Germinal center (tissue), 1 donor: Measurements from ENCODE around the gene TH.
"Not testable (repeated sequence)": the region's sequence is repeated elsewhere in the genome, so short reads cannot be mapped to it uniquely, and the experiment has no call there.

ENCODE experiments used
- DNase-seq: peaks from one replicate; pipeline ENCODE4 v3.0.0; 2012; ENCODE audit warnings: mixed read lengths, low spot score

Gene TH

GRCh38 chr11:2178055-2178773, 6.6 kb upstream of the TH start:
- not testable (repeated sequence) for DNase-seq

GRCh38 chr11:2177076-2177475, 5.5 kb upstream of the TH start:
- DNase-seq: no peak

- DNase-seq: no peak
Observed at GRCh38 chr11:2176389-2176900, 4.8 kb upstream of the TH start.

DNA sequence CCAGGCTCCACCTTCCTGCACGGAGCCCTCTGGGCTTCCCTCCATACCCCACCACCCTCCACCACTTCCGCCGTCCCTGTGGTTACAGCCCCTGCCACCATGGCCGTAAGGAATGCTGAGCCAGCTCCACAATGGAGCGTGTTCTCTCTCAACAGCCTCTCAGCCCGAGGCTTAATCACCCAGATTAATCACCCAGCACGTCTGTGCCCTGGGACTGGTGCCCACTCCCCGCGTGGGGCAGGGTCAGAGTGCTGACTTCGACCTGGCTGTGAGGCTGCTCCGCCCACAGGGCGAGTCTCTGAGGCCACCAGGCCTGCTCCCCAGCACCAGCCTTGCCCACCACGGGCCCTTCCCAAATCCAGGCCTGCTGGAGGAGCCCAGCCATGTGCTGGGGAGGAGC, 4.0 kb upstream of the TH start:
- no peak for DNase-seq

GRCh38 chr11:2174361-2174760, 2.7 kb upstream of the TH start:
- no peak for DNase-seq

DNA sequence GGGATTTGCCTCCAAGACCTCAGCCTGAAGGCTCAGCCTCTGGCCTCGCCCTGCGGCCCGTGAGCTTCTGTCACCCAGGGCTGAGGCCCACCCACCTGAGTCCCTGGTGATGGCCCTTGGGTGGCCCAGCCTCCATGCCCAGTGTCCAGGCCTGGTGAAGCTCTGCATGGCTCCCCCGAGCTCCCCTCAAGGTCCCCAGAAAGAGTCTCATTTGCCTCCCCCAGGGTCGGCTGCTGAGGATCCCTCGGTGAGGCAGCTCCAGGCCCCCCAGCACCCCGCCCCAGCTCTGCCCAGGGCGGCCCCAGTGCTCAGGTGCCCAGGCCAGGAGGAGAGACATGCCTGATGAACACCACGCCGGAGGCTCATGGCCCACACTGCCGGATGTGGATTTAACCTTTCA, 2.1 kb upstream of the TH start:
- no peak for DNase-seq

DNA sequence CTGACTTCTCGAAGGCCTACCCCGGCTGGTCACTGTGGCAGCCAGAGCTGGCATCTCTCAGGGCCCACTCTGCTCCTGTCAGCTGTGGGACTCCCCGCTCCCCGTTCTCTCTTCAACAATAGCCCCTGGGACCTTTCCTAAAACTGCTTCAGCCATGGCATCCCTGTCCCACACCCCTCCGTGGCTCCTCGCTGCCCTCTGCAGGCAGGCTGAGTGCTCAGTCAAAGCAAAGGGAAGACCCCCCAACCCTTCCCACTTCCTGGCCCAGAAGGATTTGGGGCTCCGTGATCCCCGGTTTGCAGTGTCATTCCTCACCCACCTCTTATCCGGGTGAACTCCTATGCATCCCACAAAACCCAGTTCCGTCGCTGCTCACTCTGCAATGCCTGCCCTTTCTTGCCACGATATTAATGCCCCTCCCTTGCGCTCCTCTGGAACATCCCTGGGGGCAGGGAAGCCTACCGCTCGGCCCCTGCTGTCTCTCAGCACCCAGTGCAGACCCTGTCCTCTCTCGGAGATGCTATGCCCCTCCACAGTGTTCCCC, 1.6 kb upstream of the TH start:
- no peak for DNase-seq

DNA sequence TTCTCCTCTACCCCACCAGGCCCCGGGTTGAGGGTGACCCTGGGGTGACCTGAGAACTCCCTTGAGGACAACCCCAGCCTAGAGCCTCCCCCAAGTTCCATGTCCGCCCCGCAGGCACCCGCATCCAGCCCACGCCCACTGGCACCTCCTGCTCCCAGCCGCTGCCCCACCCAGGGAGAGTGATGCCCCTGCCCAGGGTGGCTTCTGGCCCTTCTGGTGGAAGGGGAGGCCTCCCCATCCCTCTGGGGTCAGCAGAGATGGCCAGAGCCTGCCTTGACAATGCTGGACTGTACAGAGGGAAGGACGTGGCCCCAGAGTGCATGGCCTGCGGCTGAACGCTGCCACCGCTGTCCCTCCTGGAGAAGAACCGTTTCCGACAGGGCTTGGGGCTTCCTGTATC, 1.1 kb upstream of the TH start:
- no peak for DNase-seq

- DNase-seq: no peak
Observed at GRCh38 chr11:2169626-2170570, 1.7 kb downstream of the TH start.

DNA sequence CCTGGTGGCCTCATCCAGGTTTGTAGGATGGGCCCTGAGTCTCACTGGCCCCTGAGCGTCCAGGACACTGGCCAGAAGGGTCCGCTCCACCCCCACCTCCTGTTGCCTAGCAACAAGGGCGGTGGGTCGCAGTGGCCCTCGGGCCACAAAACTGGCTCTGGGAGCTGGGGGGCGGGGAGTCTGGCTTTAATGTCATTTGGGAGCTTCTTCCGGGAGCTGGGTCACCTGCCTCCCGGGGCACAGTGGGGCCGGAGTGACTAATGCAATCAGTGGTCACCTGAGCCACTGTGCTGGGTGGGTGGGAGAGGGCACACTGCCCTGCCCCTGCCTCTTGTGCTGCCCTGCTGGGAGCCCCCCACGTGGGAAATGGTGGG, 2.6 kb downstream of the TH start:
- no peak for DNase-seq

GRCh38 chr11:2168286-2169004, 3.2 kb downstream of the TH start:
- DNase-seq: no peak

DNA sequence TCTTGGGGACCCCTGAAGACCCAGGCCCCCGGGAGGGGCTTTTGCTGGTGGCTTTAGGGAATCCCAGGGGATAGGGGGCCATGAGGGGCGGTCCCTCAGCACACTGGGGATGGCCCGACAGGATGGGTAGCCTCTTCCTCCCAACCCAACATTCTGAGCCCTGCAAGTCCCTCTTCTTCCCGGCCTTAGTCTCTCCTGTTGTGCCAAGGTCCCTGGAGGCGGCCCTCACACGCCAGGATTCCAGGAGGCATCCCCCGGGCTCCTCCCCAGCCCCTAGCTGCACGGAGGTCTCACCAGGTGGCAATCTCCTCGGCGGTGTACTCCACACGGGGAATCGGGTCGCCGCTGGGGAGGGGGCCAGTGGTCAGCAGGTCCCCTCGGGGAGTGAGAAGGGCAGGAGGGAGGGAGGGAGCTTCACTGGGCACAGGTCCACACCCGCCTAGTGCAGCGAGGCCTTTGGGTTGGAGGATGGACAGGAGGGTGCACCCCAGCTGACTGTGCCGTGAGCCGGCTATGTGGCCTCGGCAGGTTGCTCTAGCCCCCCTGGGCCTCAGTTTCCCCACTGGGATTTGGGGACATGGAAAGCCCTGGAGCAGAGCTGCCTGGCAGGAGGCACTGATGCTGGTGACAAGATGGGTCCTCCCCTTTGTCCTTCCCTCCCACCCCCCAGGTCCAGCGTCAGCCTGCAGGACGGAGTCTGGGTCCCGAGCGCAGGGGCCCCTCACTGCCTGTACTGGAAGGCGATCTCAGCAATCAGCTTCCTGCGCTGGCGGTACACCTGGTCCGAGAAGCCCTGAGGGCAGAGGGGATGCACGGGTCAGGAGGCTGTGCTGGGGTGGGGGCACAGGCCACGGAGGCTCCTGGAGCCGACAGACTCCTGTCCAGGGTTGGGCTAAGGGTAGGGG, 4.2 kb downstream of the TH start:
- DNase-seq: no peak

DNA sequence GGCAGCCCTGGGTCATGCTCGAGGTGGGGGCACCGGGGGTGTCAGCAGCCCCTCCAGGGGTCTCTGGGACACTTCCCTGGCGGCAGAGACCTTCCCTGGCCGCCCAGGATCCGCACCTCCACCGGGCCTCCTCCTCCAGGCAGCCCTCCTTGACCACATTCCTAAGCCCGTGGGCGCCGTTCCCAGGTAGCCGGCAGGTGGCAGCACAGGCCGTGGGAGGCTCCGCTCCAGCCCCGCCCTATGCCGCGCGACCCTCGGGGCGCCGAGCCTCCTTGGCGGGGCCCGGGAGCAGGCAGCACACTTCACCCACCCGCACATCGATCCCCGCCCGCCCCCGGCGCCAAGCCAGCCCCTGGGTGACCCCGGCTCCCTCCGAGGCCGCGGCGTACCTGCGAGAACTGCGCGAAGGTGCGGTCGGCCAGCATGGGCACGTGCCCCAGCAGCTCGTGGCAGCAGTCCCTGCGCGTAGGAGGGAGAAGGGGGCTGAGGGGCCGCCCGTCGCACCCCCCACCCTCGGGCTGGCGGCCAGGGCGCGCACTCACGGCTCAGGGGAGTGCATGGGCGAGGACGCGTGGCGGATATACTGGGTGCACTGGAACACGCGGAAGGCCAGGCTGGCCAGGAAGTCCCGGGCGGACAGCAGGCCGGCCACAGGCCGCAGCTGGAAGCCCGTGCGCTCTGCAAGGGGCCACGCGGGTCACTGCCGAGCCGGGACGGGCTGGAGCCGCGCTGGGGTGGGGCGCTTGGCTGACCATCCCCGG, 5.3 kb downstream of the TH start:
- peak; percentile 55 for DNase-seq

GRCh38 chr11:2165571-2165970, 6.0 kb downstream of the TH start:
- no peak for DNase-seq

- DNase-seq: no peak
Observed at GRCh38 chr11:2164861-2165555, 6.6 kb downstream of the TH start.

GRCh38 chr11:2164081-2164480, 7.5 kb downstream of the TH start:
- DNase-seq: no peak

DNA sequence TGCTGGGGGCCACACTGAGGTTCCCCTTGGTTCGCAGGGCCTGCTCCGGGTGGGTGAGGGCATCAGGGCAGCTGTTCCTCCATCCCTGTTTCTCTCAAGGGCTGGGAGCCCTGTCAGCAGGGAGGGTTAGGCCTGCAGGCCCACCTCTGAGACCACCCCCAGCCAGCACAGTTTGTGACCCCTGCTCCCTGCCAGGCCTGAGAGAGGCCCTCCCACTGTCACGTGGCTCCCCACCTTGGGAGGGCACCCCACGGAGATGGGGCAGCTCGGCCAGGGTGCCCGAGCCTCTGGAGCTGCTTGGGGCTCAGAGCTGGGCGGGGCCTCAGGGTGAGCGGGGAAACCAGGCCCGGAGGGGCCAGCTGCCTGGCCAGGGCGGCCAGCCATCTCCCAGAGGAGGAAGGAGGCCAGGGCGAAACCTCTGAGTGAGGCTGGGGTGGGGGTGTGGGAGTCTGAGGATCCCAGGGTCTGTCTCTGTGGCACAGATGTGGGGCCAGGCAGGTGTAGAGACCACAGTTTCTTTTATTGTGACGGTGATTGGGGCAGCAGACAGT, 8.1 kb downstream of the TH start:
- no peak for DNase-seq

DNA sequence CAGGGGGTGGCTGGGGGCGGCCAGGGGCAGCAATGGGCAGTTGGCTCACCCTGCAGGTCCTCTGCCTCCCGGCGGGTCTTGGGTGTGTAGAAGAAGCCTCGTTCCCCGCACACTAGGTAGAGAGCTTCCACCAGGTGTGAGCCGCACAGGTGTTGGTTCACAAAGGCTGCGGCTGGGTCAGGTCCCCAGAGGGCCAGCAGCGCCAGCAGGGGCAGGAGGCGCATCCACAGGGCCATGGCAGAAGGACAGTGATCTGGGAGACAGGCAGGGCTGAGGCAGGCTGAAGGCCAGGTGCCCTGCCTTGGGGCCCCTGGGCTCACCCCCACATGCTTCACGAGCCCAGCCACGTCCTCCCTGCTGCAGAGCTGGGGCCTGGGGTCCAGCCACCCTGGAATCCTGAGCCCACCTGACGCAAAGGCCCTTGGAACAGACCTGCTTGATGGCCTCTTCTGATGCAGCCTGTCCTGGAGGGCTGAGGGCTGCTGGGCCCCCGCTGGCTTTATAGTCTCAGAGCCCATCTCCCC, 10.8 kb downstream of the TH start, which contains the start of gene INS:
Gene INS (minus strand): TSS at position 474 of the 524 bp plus-strand sequence. CDS start 238 bp downstream, at position 236.
- no peak for DNase-seq
